Measurements from ENCODE around the gene ZKSCAN4. TPM values are rescaled to one million over a fixed set of nuclear protein-coding genes. Genes with fewer than 3 reads are reported as not detected.

Gene ZKSCAN4
- polyA plus RNA-seq, 1 donor (not counting 4 experiments of a cell fraction or from before 2014, with no cell fraction given): 3.5 TPM

GRCh38 chr6:28250747-28251146 is 1.3 kb downstream of the ZKSCAN4 start:
- TF ChIP-seq EZH2 (IDR thresholded peaks at IDR 0.05; ENCODE audit: low read length) (no peak), CTCF (optimal IDR thresholded peaks at IDR 0.05 in 1 of 3, IDR thresholded peaks at IDR 0.05 in 1 of 3, conservative IDR thresholded peaks at IDR 0.05 in 1 of 3; ENCODE audit: extremely low read depth in 1 of 3, insufficient read depth in 2 of 3, low read length in 3 of 3) (no peak)
- Histone ChIP-seq H3K9me1 (ENCODE audit: control insufficient read depth, extremely low read depth, insufficient read depth, low read length) (no peaks in the 10 kb centered on the region), H3K9ac (ENCODE audit: control insufficient read depth, extremely low read depth, insufficient read depth, low read length) (no peak overlapping the region), H3K79me2 (ENCODE audit: control insufficient read depth, insufficient read depth, low read length) (peaks cover 14% of the 10 kb centered on the region), H2AFZ (ENCODE audit: control insufficient read depth, low read length) (no peak overlapping the region), H4K20me1 (ENCODE audit: control insufficient read depth, extremely low read depth, insufficient read depth, low read length) (no peaks in the 10 kb centered on the region), H3K27ac (ENCODE audit: control insufficient read depth, insufficient read depth, low read length) (no peak overlapping the region), H3K9me3 (ENCODE audit: control insufficient read depth, low read depth, low read length) (no peaks in the 10 kb centered on the region), H3K36me3 (ENCODE audit: control insufficient read depth in 2 of 2, extremely low read depth in 1 of 2, insufficient read depth in 2 of 2, low read length in 2 of 2) (peaks cover 0 to 7% of the 10 kb centered on the region in 2 experiments), H3K4me1 (ENCODE audit: control insufficient read depth, extremely low read depth, insufficient read depth, low read length) (peaks cover 14% of the 10 kb centered on the region), H3K4me2 (ENCODE audit: control insufficient read depth, extremely low read depth, insufficient read depth, low read depth, low read length) (peak overlapping the region; percentile 80), H3K27me3 (ENCODE audit: control insufficient read depth, extremely low read depth, insufficient read depth, low read length) (no peaks in the 10 kb centered on the region), H3K4me3 (ENCODE audit: control insufficient read depth in 2 of 3, extremely low read depth in 1 of 3, insufficient read depth in 2 of 3, low read depth in 1 of 3, low read length in 3 of 3) (peak overlapping the region; percentile 84 to 92 (median 89))
- dilution Hi-C loops (cut with MboI; ENCODE audit: extremely low pct_ligation_motif_present, low sequenced_read_pairs): no loop called here
- DNase-seq (ENCODE audit: low read depth, low spot score): no peak
- FAIRE-seq: no peak

- H3K9me1 ChIP-seq (ENCODE audit: control insufficient read depth, extremely low read depth, insufficient read depth, low read length): no peaks in the 10 kb centered on the region
- no peak for DNase-seq (ENCODE audit: low read depth, low spot score)
- peaks cover 11% of the 10 kb centered on the region for H3K4me1 ChIP-seq (ENCODE audit: control insufficient read depth, extremely low read depth, insufficient read depth, low read length)
- no peak for TF ChIP-seq CTCF (optimal IDR thresholded peaks at IDR 0.05 in 1 of 3, IDR thresholded peaks at IDR 0.05 in 1 of 3, conservative IDR thresholded peaks at IDR 0.05 in 1 of 3; ENCODE audit: extremely low read depth in 1 of 3, insufficient read depth in 2 of 3, low read length in 3 of 3)
- TF ChIP-seq EZH2 (IDR thresholded peaks at IDR 0.05; ENCODE audit: low read length): no peak
- peaks cover 9% of the 10 kb centered on the region in 2 experiments for H3K36me3 ChIP-seq (ENCODE audit: control insufficient read depth in 2 of 2, extremely low read depth in 1 of 2, insufficient read depth in 2 of 2, low read length in 2 of 2)
- FAIRE-seq: no peak
- no peaks in the 10 kb centered on the region for H4K20me1 ChIP-seq (ENCODE audit: control insufficient read depth, extremely low read depth, insufficient read depth, low read length)
- H3K9ac ChIP-seq (ENCODE audit: control insufficient read depth, extremely low read depth, insufficient read depth, low read length): no peak overlapping the region
- no peak overlapping the region for H3K4me2 ChIP-seq (ENCODE audit: control insufficient read depth, extremely low read depth, insufficient read depth, low read depth, low read length)
- H3K79me2 ChIP-seq (ENCODE audit: control insufficient read depth, insufficient read depth, low read length): peaks cover 14% of the 10 kb centered on the region
- no peaks in the 10 kb centered on the region for H3K9me3 ChIP-seq (ENCODE audit: control insufficient read depth, low read depth, low read length)
- H2AFZ ChIP-seq (ENCODE audit: control insufficient read depth, low read length): no peak overlapping the region
- no peak overlapping the region for H3K4me3 ChIP-seq (ENCODE audit: control insufficient read depth in 2 of 3, extremely low read depth in 1 of 3, insufficient read depth in 2 of 3, low read depth in 1 of 3, low read length in 3 of 3)
- H3K27me3 ChIP-seq (ENCODE audit: control insufficient read depth, extremely low read depth, insufficient read depth, low read length): no peaks in the 10 kb centered on the region
- dilution Hi-C loops (cut with MboI; ENCODE audit: extremely low pct_ligation_motif_present, low sequenced_read_pairs): no loop called here
- no peak overlapping the region for H3K27ac ChIP-seq (ENCODE audit: control insufficient read depth, insufficient read depth, low read length)
These were observed 3.2 kb downstream of the ZKSCAN4 start for GRCh38 chr6:28248916-28249315.

Measured in keratinocyte (primary cell).